ENCODE data around the gene VGLL4.
"Not testable (repeated sequence)": the region's sequence is repeated elsewhere in the genome, so short reads cannot be mapped to it uniquely, and the experiment has no call there.

VGLL4 gene

GRCh38 chr3:11604139-11604892, 39.4 kb downstream of the VGLL4 start:
- no peak overlapping the region for H3K9ac ChIP-seq (ENCODE audit: low read depth, low read length)
- H3K4me3 ChIP-seq (ENCODE audit: low read length): no peak overlapping the region
- peak overlapping the region; percentile 7; the same call in 1 of the 2 replicates for H3K27ac ChIP-seq (ENCODE audit: low read depth, low read length)
- H3K27me3 ChIP-seq (ENCODE audit: insufficient read depth, low read length): no peaks in the 10 kb centered on the region
- WGBS: 76% methylated on average over 15 of the region's 15 CpGs
- peaks cover 65% of the 10 kb centered on the region for H3K4me1 ChIP-seq (ENCODE audit: insufficient read depth, low read length)
- H3K36me3 ChIP-seq (ENCODE audit: insufficient read depth, low read length): peaks cover 12% of the 10 kb centered on the region
- no peaks in the 10 kb centered on the region for H3K9me3 ChIP-seq (ENCODE audit: insufficient read depth, low read depth, low read length)

- Histone ChIP-seq H3K27me3 (ENCODE audit: insufficient read depth, low read length) (no peaks in the 10 kb centered on the region), H3K4me3 (ENCODE audit: low read length) (no peak overlapping the region), H3K27ac (ENCODE audit: low read depth, low read length) (no peak overlapping the region), H3K36me3 (ENCODE audit: insufficient read depth, low read length) (peaks cover 12% of the 10 kb centered on the region), H3K9ac (ENCODE audit: low read depth, low read length) (no peak overlapping the region), H3K9me3 (ENCODE audit: insufficient read depth, low read depth, low read length) (no peaks in the 10 kb centered on the region), H3K4me1 (ENCODE audit: insufficient read depth, low read length) (peaks cover 64% of the 10 kb centered on the region)
- 87% methylated on average over 9 of the region's 9 CpGs for WGBS
These were observed 40.1 kb downstream of the VGLL4 start for GRCh38 chr3:11603628-11604027.

GRCh38 chr3:11602886-11603527, 40.7 kb downstream of the VGLL4 start:
- Histone ChIP-seq H3K9ac (ENCODE audit: low read depth, low read length) (no peak overlapping the region), H3K4me3 (ENCODE audit: low read length) (no peak overlapping the region), H3K27ac (ENCODE audit: low read depth, low read length) (no peak overlapping the region; the same call in 1 of the 2 replicates), H3K36me3 (ENCODE audit: insufficient read depth, low read length) (peaks cover 12% of the 10 kb centered on the region), H3K4me1 (ENCODE audit: insufficient read depth, low read length) (peaks cover 58% of the 10 kb centered on the region), H3K9me3 (ENCODE audit: insufficient read depth, low read depth, low read length) (no peaks in the 10 kb centered on the region), H3K27me3 (ENCODE audit: insufficient read depth, low read length) (no peaks in the 10 kb centered on the region)
- WGBS: 85% methylated on average over 5 of the region's 5 CpGs

GRCh38 chr3:11602239-11602840, 41.4 kb downstream of the VGLL4 start:
- Histone ChIP-seq H3K9ac (ENCODE audit: low read depth, low read length) (no peak overlapping the region), H3K4me3 (ENCODE audit: low read length) (no peak overlapping the region), H3K9me3 (ENCODE audit: insufficient read depth, low read depth, low read length) (no peaks in the 10 kb centered on the region), H3K27ac (ENCODE audit: low read depth, low read length) (peak overlapping the region; percentile 89; the same call in 1 of the 2 replicates), H3K4me1 (ENCODE audit: insufficient read depth, low read length) (peaks cover 54% of the 10 kb centered on the region), H3K36me3 (ENCODE audit: insufficient read depth, low read length) (peaks cover 16% of the 10 kb centered on the region), H3K27me3 (ENCODE audit: insufficient read depth, low read length) (no peaks in the 10 kb centered on the region)
- WGBS: 89% methylated on average over 10 of the region's 11 CpGs

- peak overlapping the region; percentile 33; the same call in 1 of the 2 replicates for H3K9ac ChIP-seq (ENCODE audit: low read depth, low read length)
- H3K4me1 ChIP-seq (ENCODE audit: insufficient read depth, low read length): peaks cover 54% of the 10 kb centered on the region
- peak overlapping the region; percentile 89 for H3K27ac ChIP-seq (ENCODE audit: low read depth, low read length)
- H3K27me3 ChIP-seq (ENCODE audit: insufficient read depth, low read length): no peaks in the 10 kb centered on the region
- peaks cover 17% of the 10 kb centered on the region for H3K36me3 ChIP-seq (ENCODE audit: insufficient read depth, low read length)
- no peak overlapping the region for H3K4me3 ChIP-seq (ENCODE audit: low read length)
- H3K9me3 ChIP-seq (ENCODE audit: insufficient read depth, low read depth, low read length): no peaks in the 10 kb centered on the region
- WGBS: 58% methylated on average over 19 of the region's 21 CpGs
These were observed 42.1 kb downstream of the VGLL4 start for GRCh38 chr3:11601446-11602238.

GRCh38 chr3:11600501-11601282, 43.0 kb downstream of the VGLL4 start:
- Histone ChIP-seq H3K4me3 (ENCODE audit: low read length) (no peak overlapping the region), H3K4me1 (ENCODE audit: insufficient read depth, low read length) (peaks cover 53% of the 10 kb centered on the region), H3K9ac (ENCODE audit: low read depth, low read length) (peak overlapping the region; percentile 33; the same call in 1 of the 2 replicates), H3K36me3 (ENCODE audit: insufficient read depth, low read length) (peaks cover 17% of the 10 kb centered on the region), H3K27ac (ENCODE audit: low read depth, low read length) (peak overlapping the region; percentile 89), H3K9me3 (ENCODE audit: insufficient read depth, low read depth, low read length) (no peaks in the 10 kb centered on the region), H3K27me3 (ENCODE audit: insufficient read depth, low read length) (no peaks in the 10 kb centered on the region)
- 54% methylated on average over 17 of the region's 18 CpGs for WGBS

- Histone ChIP-seq H3K9ac (ENCODE audit: low read depth, low read length) (no peak overlapping the region), H3K36me3 (ENCODE audit: insufficient read depth, low read length) (peaks cover 13% of the 10 kb centered on the region), H3K27me3 (ENCODE audit: insufficient read depth, low read length) (no peaks in the 10 kb centered on the region), H3K4me1 (ENCODE audit: insufficient read depth, low read length) (peaks cover 47% of the 10 kb centered on the region), H3K27ac (ENCODE audit: low read depth, low read length) (no peak overlapping the region), H3K4me3 (ENCODE audit: low read length) (no peak overlapping the region), H3K9me3 (ENCODE audit: insufficient read depth, low read depth, low read length) (no peaks in the 10 kb centered on the region)
- 94% methylated on average over 7 of the region's 7 CpGs for WGBS
These were observed 47.3 kb downstream of the VGLL4 start for GRCh38 chr3:11596387-11596786.

GRCh38 chr3:11595024-11595423, 48.7 kb downstream of the VGLL4 start:
- WGBS: 94% methylated on average over 4 of the region's 5 CpGs
- not testable (repeated sequence) for H3K9me3 ChIP-seq (ENCODE audit: insufficient read depth, low read depth, low read length); H3K9ac ChIP-seq (ENCODE audit: low read depth, low read length); H3K27me3 ChIP-seq (ENCODE audit: insufficient read depth, low read length); H3K36me3 ChIP-seq (ENCODE audit: insufficient read depth, low read length); H3K27ac ChIP-seq (ENCODE audit: low read depth, low read length); H3K4me3 ChIP-seq (ENCODE audit: low read length)
- H3K4me1 ChIP-seq (ENCODE audit: insufficient read depth, low read length): peaks cover 47% of the 10 kb centered on the region

- 21% methylated on average over 9 of the region's 10 CpGs for WGBS
- Histone ChIP-seq H3K9me3 (ENCODE audit: insufficient read depth, low read depth, low read length) (no peaks in the 10 kb centered on the region), H3K4me1 (ENCODE audit: insufficient read depth, low read length) (peaks cover 55% of the 10 kb centered on the region), H3K27me3 (ENCODE audit: insufficient read depth, low read length) (no peaks in the 10 kb centered on the region), H3K9ac (ENCODE audit: low read depth, low read length) (no peak overlapping the region), H3K36me3 (ENCODE audit: insufficient read depth, low read length) (peaks cover 4% of the 10 kb centered on the region; the same call in 1 of the 2 replicates), H3K4me3 (ENCODE audit: low read length) (no peak overlapping the region), H3K27ac (ENCODE audit: low read depth, low read length) (peak overlapping the region; percentile 10; the same call in 1 of the 2 replicates)
These were observed 50.2 kb downstream of the VGLL4 start for GRCh38 chr3:11593318-11594034.

Measured in HUES64 (cell line).